Measurements from ENCODE around the gene P2RY6. TPM values are rescaled to one million over a fixed set of nuclear protein-coding genes. Genes with fewer than 3 reads are reported as not detected.
A peak's percentile ranks its signal among the peaks of the same experiment; 100 is the strongest.

P2RY6 gene
- total RNA-seq, 1 experiment from 2014 or later = 34.7 TPM

DNA sequence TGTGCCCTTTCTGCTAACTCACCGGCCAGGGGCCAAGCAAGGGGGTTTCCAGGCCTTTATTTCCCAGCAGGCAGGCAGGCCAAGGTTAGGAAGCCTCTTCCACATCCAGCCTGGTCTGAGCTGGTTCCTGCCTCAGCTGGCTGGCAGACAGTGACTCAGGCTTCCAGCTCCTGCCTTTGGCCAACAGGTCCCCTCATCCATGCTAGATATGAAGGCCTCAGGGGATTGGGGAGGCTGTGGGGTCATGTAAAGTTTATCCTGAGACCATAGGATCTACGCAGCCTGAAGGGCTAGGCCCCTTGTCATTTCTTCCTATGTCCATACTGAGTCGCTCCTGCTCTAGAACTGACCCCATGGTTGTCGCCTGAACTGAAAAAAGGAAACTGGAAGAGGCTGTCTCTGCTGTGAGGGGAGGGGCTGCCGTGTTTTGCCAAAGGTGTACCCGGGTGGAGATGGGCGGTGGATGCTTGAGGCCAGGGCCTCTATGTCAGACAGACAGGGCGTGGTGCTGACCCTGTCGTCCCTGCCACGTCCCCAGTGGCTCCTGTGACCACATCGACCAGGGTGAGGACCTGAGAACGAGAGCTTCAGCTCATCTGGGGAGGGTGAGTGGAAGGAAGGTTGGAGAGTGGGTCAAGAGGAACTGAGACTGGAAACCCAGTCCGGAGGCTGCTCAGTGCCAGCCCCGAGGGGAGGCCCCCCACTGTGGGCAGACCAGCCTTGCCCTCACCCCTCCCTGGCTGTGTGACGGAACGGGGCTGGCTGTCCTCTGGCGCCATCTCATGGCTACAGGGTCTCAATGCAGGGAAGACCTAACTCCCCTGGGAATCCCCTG is 17.0 kb downstream of the P2RY6 start:
- intact Hi-C loops (cut with micrococcal nuclease; ENCODE audit: unreplicated experiment) = loop anchor here (1.0 to 2.0 kb wide), 10 partner anchors 17 to 564 kb away; partner anchors contain the start of gene P2RY6
- H4K20me1 ChIP-seq (ENCODE audit: insufficient read depth) = no peaks in the 10 kb centered on the region
- ChIA-PET CTCF (interaction anchor here (0.6 to 2.2 kb wide), 20 partner anchors 9 to 605 kb away, joined by 3 to 24 read pairs (median 5); partner anchors contain the start of gene P2RY6), POLR2A (ENCODE audit: unreplicated experiment) (interaction anchor here (0.5 to 1.4 kb wide), 8 partner anchors 15 to 348 kb away, joined by 3 to 17 read pairs (median 4); partner anchors contain the start of gene P2RY6)
- peaks cover 52% of the 10 kb centered on the region for H3K79me2 ChIP-seq (ENCODE audit: low read depth)
- no peaks in the 10 kb centered on the region for H3K9me3 ChIP-seq (ENCODE audit: insufficient read depth, low read depth)
- TSS peak; percentile 14 for BruUV-seq (replicated peaks)
- no peaks in the 10 kb centered on the region for H3K36me3 ChIP-seq (ENCODE audit: low read depth)
- peaks cover 35% of the 10 kb centered on the region for H3K4me1 ChIP-seq (replicated peaks; ENCODE audit: insufficient read depth)
- H2AFZ ChIP-seq = no peak overlapping the region
- peaks cover 44% of the 10 kb centered on the region for H3F3A ChIP-seq (ENCODE audit: insufficient read depth, low read depth)
- H3K27ac ChIP-seq = peak overlapping the region; percentile 88
- no peaks in the 10 kb centered on the region for H3K9me2 ChIP-seq (ENCODE audit: insufficient read depth)
- TF ChIP-seq EZH2 (IDR thresholded peaks at IDR 0.05; ENCODE audit: low read depth) = no peak
- TF ChIP-seq, protein P1, sequence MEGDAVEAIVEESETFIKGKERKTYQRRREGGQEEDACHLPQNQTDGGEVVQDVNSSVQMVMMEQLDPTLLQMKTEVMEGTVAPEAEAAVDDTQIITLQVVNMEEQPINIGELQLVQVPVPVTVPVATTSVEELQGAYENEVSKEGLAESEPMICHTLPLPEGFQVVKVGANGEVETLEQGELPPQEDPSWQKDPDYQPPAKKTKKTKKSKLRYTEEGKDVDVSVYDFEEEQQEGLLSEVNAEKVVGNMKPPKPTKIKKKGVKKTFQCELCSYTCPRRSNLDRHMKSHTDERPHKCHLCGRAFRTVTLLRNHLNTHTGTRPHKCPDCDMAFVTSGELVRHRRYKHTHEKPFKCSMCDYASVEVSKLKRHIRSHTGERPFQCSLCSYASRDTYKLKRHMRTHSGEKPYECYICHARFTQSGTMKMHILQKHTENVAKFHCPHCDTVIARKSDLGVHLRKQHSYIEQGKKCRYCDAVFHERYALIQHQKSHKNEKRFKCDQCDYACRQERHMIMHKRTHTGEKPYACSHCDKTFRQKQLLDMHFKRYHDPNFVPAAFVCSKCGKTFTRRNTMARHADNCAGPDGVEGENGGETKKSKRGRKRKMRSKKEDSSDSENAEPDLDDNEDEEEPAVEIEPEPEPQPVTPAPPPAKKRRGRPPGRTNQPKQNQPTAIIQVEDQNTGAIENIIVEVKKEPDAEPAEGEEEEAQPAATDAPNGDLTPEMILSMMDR (conservative IDR thresholded peaks at IDR 0.05) = peak; percentile 99
- peak overlapping the region; percentile 32; the same call in 1 of the 2 replicates for H3K4me3 ChIP-seq
- H3K27me3 ChIP-seq (ENCODE audit: insufficient read depth, low read depth) = no peaks in the 10 kb centered on the region
- peak overlapping the region; percentile 69 for H3K4me2 ChIP-seq
- peak; percentile 86 to 98 for DNase-seq

DNA sequence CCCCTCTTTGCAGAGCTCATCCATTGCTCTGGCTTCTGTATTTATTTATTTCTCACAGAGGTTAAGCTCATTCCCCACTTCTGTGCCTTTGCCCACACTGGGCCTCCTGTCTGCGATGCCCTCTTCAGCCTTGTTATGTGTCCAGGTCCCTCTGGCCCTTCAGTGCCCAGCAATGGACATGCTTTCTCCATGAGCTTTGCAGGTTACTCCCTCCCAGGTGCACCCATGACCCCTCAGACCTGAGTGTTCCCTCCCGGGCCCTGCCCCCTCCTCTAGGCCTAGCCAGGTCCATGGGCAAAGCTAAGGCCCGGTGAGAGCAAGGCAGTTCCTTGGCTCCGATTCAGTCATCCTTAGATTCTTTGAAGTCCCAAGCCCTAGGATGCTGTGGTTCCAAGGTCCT is 18.4 kb downstream of the P2RY6 start:
- Histone ChIP-seq H3K27ac (no peak overlapping the region), H3K9me2 (ENCODE audit: insufficient read depth) (no peaks in the 10 kb centered on the region), H3K79me2 (ENCODE audit: low read depth) (peaks cover 46% of the 10 kb centered on the region), H3K9me3 (ENCODE audit: insufficient read depth, low read depth) (no peaks in the 10 kb centered on the region), H3F3A (ENCODE audit: insufficient read depth, low read depth) (peaks cover 57% of the 10 kb centered on the region), H3K27me3 (ENCODE audit: insufficient read depth, low read depth) (no peaks in the 10 kb centered on the region), H3K36me3 (ENCODE audit: low read depth) (peaks cover 8% of the 10 kb centered on the region; the same call in 1 of the 2 replicates), H4K20me1 (ENCODE audit: insufficient read depth) (peaks cover 5% of the 10 kb centered on the region), H3K4me2 (no peak overlapping the region), H2AFZ (no peak overlapping the region), H3K4me3 (no peak overlapping the region), H3K4me1 (replicated peaks; ENCODE audit: insufficient read depth) (peaks cover 44% of the 10 kb centered on the region)
- CTCF ChIA-PET = no interaction called here
- BruUV-seq (replicated peaks) = no TSS peak
- no peak for TF ChIP-seq EZH2 (IDR thresholded peaks at IDR 0.05; ENCODE audit: low read depth)
- TF ChIP-seq, protein P1 (conservative IDR thresholded peaks at IDR 0.05) = no peak
- intact Hi-C loops (cut with micrococcal nuclease; ENCODE audit: unreplicated experiment) = no loop called here
- POLR2A ChIA-PET (ENCODE audit: unreplicated experiment) = no interaction called here
- no peak for DNase-seq

DNA sequence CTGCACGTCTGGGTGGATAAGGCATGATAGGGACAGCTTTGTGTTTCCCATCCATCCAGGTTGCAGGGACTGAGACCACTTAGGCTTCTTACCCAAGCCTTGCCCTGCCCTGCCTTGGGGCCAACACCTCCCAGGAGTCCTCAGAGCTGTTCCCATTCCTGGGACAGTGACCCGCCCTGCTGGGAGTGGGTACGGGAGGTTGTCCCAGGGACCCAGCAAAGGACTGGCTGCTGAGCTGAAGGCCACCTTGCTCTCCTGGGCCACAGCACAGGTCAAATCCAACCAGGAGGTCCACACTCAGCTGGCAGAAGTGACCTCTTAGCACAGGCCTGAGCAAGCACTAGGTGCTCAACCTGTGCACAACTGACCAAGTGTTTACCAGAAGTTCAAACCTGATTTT is 19.1 kb downstream of the P2RY6 start:
- Histone ChIP-seq H3K4me1 (replicated peaks; ENCODE audit: insufficient read depth) (peaks cover 44% of the 10 kb centered on the region), H4K20me1 (ENCODE audit: insufficient read depth) (peaks cover 9% of the 10 kb centered on the region), H3K79me2 (ENCODE audit: low read depth) (peaks cover 44% of the 10 kb centered on the region), H3F3A (ENCODE audit: insufficient read depth, low read depth) (peaks cover 54% of the 10 kb centered on the region), H3K9me2 (ENCODE audit: insufficient read depth) (no peaks in the 10 kb centered on the region), H3K36me3 (ENCODE audit: low read depth) (peaks cover 11% of the 10 kb centered on the region; the same call in 1 of the 2 replicates), H3K9me3 (ENCODE audit: insufficient read depth, low read depth) (no peaks in the 10 kb centered on the region), H3K27ac (no peak overlapping the region), H3K27me3 (ENCODE audit: insufficient read depth, low read depth) (no peaks in the 10 kb centered on the region), H3K4me2 (no peak overlapping the region), H3K4me3 (no peak overlapping the region), H2AFZ (no peak overlapping the region)
- intact Hi-C loops (cut with micrococcal nuclease; ENCODE audit: unreplicated experiment) = no loop called here
- no TSS peak for BruUV-seq (replicated peaks)
- DNase-seq = no peak
- TF ChIP-seq, protein P1 (conservative IDR thresholded peaks at IDR 0.05) = no peak
- no peak for TF ChIP-seq EZH2 (IDR thresholded peaks at IDR 0.05; ENCODE audit: low read depth)
- ChIA-PET POLR2A (ENCODE audit: unreplicated experiment) (no interaction called here), CTCF (no interaction called here)
